Ishikawa (cell line): ENCODE measurements around the gene RPP25.

ENCODE experiments used
- CEBPB ChIP-seq: IDR thresholded peaks from 2 replicates; pipeline ENCODE4 v1.6.1; 2012
- EP300 ChIP-seq: IDR thresholded peaks from 2 replicates; pipeline ENCODE4 v1.6.1; 2012; ENCODE audit warnings: borderline replicate concordance
- REST ChIP-seq: IDR thresholded peaks from 2 replicates; pipeline ENCODE4 v1.6.1; 2012; ENCODE audit warnings: low read depth, mild to moderate bottlenecking
- TCF12 ChIP-seq: IDR thresholded peaks from 2 replicates; pipeline ENCODE4 v1.6.1; 2012; ENCODE audit warnings: low read depth
- YY1 ChIP-seq: IDR thresholded peaks from 2 replicates; pipeline ENCODE4 v1.6.1; 2012; ENCODE audit warnings: low read depth

GRCh38 chr15:74906450-74907162 is 50.0 kb downstream of the RPP25 start, which contains the start of gene FAM219B:
- TF ChIP-seq CEBPB: peak; percentile 67; the same call in 1 of the 2 replicates
- no peak for TF ChIP-seq TCF12
- TF ChIP-seq EP300: no peak
- TF ChIP-seq REST: 0 out of 2 replicates have a peak, but pooled peaks have one; percentile 5
- TF ChIP-seq YY1: peak; percentile 92
